HEK293 (cell line): ENCODE results near the gene KIAA1671.

Experiments
- IKZF3 ChIP-seq: fragments of 450-650 bp; IDR thresholded peaks from 2 replicates; pipeline ENCODE4 v1.5.0; 2018; ENCODE audit warnings: missing biosample characterization, mild to moderate bottlenecking, missing genetic modification characterization, moderate library complexity
- KLF10 ChIP-seq: fragments of 450-650 bp; IDR thresholded peaks from 2 replicates; pipeline ENCODE4 v1.5.1; 2018; ENCODE audit warnings: missing biosample characterization, mild to moderate bottlenecking, missing genetic modification characterization
- PRDM2 ChIP-seq: fragments of 450-650 bp; formaldehyde crosslinking; IDR thresholded peaks from 2 replicates; pipeline ENCODE4 v1.5.1; 2016; ENCODE audit warnings: missing biosample characterization, missing genetic modification characterization, borderline replicate concordance
- ZBTB11 ChIP-seq: fragments of 450-650 bp; formaldehyde crosslinking; conservative IDR thresholded peaks from 2 replicates; pipeline ENCODE4 v1.5.1; 2016; ENCODE audit warnings: low read depth, missing biosample characterization, missing genetic modification characterization
- ZFHX2 ChIP-seq: fragments of 450-650 bp; formaldehyde crosslinking; conservative IDR thresholded peaks from 2 replicates; pipeline ENCODE4 v1.5.1; 2016; ENCODE audit warnings: missing biosample characterization, missing genetic modification characterization
- ZNF175 ChIP-seq: fragments of 450-650 bp; formaldehyde crosslinking; IDR thresholded peaks from 2 replicates; pipeline ENCODE4 v1.5.1; 2016; ENCODE audit warnings: missing biosample characterization, missing genetic modification characterization
- ZNF398 ChIP-seq: fragments of 450-650 bp; formaldehyde crosslinking; IDR thresholded peaks from 2 replicates; pipeline ENCODE4 v1.5.1; 2017; ENCODE audit warnings: missing biosample characterization, missing genetic modification characterization
- ZNF404 ChIP-seq: fragments of 450-650 bp; formaldehyde crosslinking; IDR thresholded peaks from 2 replicates; pipeline ENCODE4 v1.5.1; 2017; ENCODE audit warnings: missing biosample characterization, missing genetic modification characterization
- ZNF48 ChIP-seq: fragments of 450-650 bp; formaldehyde crosslinking; IDR thresholded peaks from 2 replicates; pipeline ENCODE4 v1.5.1; 2016; ENCODE audit warnings: missing biosample characterization, missing genetic modification characterization
- ZNF521 ChIP-seq: fragments of 450-650 bp; formaldehyde crosslinking; IDR thresholded peaks from 2 replicates; pipeline ENCODE4 v1.5.1; 2017; ENCODE audit warnings: missing biosample characterization, mild to moderate bottlenecking, missing genetic modification characterization
- ZNF645 ChIP-seq: fragments of 450-650 bp; formaldehyde crosslinking; IDR thresholded peaks from 2 replicates; pipeline ENCODE4; 2016; ENCODE audit warnings: missing biosample characterization, missing genetic modification characterization
- ZNF692 ChIP-seq: fragments of 450-650 bp; formaldehyde crosslinking; IDR thresholded peaks from 2 replicates; pipeline ENCODE4 v1.5.1; 2016; ENCODE audit warnings: missing biosample characterization, missing genetic modification characterization
- ZSCAN18 ChIP-seq: fragments of 450-650 bp; formaldehyde crosslinking; IDR thresholded peaks from 2 replicates; pipeline ENCODE4 v1.5.1; 2016; ENCODE audit warnings: missing biosample characterization, missing genetic modification characterization

Gene KIAA1671

GRCh38 chr22:25061605-25062376 lies 109.3 kb downstream of the KIAA1671 start (continued):
- TF ChIP-seq ZFHX2 (tag by site-specific recombination) (peak; percentile 47; the same call in 1 of the 2 replicates), ZSCAN18 (tag by site-specific recombination) (no peak), ZNF521 (tag by site-specific recombination) (no peak), ZNF175 (tag by site-specific recombination) (no peak), KLF10 (tag by site-specific recombination) (no peak), ZNF645 (tag by site-specific recombination) (no peak), ZNF404 (tag by site-specific recombination) (no peak), PRDM2 (tag by site-specific recombination) (no peak), IKZF3 (tag by site-specific recombination) (no peak), ZNF398 (tag by site-specific recombination) (peak; percentile 61; the same call in 1 of the 2 replicates), ZNF692 (tag by site-specific recombination) (no peak), ZNF48 (tag by site-specific recombination) (no peak), ZBTB11 (tag by site-specific recombination) (no peak)
